T-helper 2 cell treated with Interferon-gamma antibody and Interleukin-4, amounts not matched to agents 5 μg/mL and 100 μg/mL, for 36 hours (primary cell): ENCODE measurements around the gene AFAP1.

Source experiments
- DNase-seq: peaks from one replicate; pipeline ENCODE4 v3.0.0; 2021; ENCODE audit warnings: low spot score
- H3K27ac Mint-ChIP-seq: one replicate; pipeline ENCODE4 v1.8.0; 2021; ENCODE audit warnings: mild to moderate bottlenecking, mixed read lengths
- H3K27me3 Mint-ChIP-seq: one replicate; pipeline ENCODE4 v1.8.0; 2021; ENCODE audit warnings: low read depth, mixed read lengths
- H3K36me3 Mint-ChIP-seq: one replicate; pipeline ENCODE4 v1.8.0; 2021; ENCODE audit warnings: low read depth, mixed read lengths
- H3K4me1 Mint-ChIP-seq: one replicate; pipeline ENCODE4 v1.8.0; 2021; ENCODE audit warnings: low read depth, mixed read lengths
- H3K4me3 Mint-ChIP-seq: one replicate; pipeline ENCODE4 v1.8.0; 2022; ENCODE audit warnings: mild to moderate bottlenecking, moderate library complexity, mixed read lengths
- H3K9me3 Mint-ChIP-seq: one replicate; pipeline ENCODE4 v1.8.0; 2021; ENCODE audit warnings: mixed read lengths

Gene AFAP1

GRCh38 chr4:7804756-7805385 lies 134.8 kb downstream of the AFAP1 start:
- Mint-ChIP-seq H3K4me1 (peaks cover 14% of the 10 kb centered on the region), H3K36me3 (peaks cover 4% of the 10 kb centered on the region), H3K27me3 (no peaks in the 10 kb centered on the region), H3K27ac (no peak overlapping the region), H3K4me3 (no peak overlapping the region), H3K9me3 (no peaks in the 10 kb centered on the region)
- no peak for DNase-seq

DNA sequence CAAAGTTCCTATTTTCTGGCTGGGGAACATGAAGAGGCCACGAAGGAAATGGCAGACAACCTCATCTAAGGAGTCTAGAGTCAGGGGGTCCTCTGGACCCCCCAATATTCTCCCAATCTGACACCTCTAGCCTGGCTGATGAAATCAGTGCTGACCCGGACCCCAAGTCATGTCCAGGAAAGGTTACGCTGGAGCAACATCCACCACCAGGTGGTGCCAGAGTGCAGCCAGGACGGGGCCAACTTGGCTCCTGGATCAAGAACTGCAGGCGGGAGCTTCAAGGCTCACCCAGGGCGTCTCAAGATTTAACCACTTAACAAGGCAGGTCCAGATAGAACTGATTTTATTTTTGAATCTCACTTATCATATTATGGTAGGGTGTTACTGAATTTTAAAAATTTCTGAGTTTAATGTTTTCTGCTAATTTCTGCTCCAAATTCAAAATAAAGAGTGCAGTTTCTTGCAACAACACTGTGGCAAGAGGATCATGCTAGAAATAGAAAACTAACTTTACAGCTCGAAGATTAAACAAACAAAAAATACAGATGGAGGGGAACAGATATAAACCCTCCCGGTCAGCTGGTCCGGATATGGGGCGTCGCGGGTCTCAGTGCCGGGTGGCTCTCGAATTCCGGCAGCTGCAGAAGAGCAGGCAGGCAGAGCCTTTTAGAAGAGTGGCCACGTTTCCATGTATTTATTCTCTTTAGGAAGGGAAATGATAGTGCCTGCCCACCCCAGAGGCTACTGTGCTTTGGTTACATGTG lies 135.5 kb downstream of the AFAP1 start:
- Mint-ChIP-seq H3K27ac (no peak overlapping the region), H3K4me3 (no peak overlapping the region), H3K36me3 (peaks cover 8% of the 10 kb centered on the region), H3K27me3 (no peaks in the 10 kb centered on the region), H3K4me1 (peaks cover 14% of the 10 kb centered on the region), H3K9me3 (no peaks in the 10 kb centered on the region)
- DNase-seq: peak; percentile 65

DNA sequence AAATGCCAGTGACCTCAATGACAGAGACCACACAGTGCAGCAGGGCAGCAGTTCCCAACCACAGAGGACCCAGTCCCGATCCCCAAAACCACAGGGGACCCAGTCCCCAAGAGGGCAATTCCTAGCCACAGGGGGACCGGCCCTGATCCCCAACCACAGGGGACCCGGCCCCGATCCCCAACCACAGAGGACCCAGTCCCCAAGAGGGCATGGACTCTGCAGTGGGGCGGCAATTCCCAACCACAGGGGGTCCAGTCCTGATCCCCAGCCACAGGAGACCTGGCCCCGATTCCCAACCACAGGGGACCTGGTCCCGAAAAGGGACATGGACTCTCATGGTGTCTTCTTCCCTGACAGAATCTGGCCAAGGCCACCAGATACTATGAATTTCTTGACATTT lies 136.3 kb downstream of the AFAP1 start:
- no peaks in the 10 kb centered on the region for H3K9me3 Mint-ChIP-seq
- no peak overlapping the region for H3K4me3 Mint-ChIP-seq
- peaks cover 11% of the 10 kb centered on the region for H3K4me1 Mint-ChIP-seq
- H3K27me3 Mint-ChIP-seq: no peaks in the 10 kb centered on the region
- DNase-seq: no peak
- peaks cover 9% of the 10 kb centered on the region for H3K36me3 Mint-ChIP-seq
- H3K27ac Mint-ChIP-seq: no peak overlapping the region

DNA sequence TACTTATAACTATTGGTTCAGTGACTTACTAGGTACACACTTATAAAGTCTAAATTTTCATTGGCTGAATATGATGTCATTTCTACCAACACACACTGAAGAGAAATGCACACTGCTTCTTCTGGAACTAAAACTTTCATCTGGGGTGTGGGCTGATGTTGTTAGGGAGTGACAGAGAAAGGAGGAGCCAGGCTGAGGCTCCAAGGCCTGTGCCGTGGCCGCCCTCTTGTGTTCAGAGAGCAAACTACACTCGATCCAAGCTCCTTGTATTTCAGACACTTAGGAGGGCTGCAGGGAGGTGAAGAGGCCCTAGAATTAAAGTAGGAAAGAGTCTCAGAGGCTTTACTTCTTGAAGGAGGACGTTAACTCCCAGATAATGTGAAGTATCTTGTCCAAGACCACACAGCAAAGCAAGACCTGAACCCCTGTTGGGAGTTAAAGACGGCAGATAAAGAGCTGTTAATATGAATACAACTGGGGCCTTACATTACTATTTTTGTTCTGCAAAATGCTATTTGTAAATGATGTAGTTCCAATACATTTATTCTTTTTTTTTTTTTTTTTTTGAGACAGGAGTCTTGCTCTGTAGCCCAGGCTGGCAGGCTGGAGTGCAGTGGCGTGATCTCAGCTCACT lies 137.5 kb downstream of the AFAP1 start:
- H3K4me1 Mint-ChIP-seq: peaks cover 11% of the 10 kb centered on the region
- no peak overlapping the region for H3K4me3 Mint-ChIP-seq
- H3K27ac Mint-ChIP-seq: peak overlapping the region; percentile 63
- H3K9me3 Mint-ChIP-seq: no peaks in the 10 kb centered on the region
- DNase-seq: peak; percentile 66
- no peaks in the 10 kb centered on the region for H3K27me3 Mint-ChIP-seq
- H3K36me3 Mint-ChIP-seq: peaks cover 8% of the 10 kb centered on the region

DNA sequence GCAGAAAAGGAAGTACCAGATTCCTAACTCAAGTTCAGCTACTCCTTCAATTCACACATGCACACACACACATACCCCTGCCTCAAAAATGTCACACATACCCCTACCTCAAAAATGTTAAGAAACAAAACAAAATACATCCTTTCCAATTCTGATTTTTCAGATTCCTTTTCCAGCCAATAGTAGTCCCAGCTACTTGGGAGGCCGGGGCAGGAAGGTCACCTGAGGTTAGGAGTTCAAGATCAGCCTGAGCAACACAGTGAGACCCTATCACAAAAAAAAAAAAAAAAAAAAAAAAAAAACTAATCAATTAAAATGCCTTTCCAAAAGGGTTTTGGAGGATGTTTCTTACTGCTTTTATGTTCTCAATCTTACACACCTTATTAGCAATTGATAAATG lies 138.0 kb downstream of the AFAP1 start:
- Mint-ChIP-seq H3K4me1 (peaks cover 11% of the 10 kb centered on the region), H3K36me3 (peaks cover 8% of the 10 kb centered on the region), H3K27ac (peak overlapping the region; percentile 63), H3K27me3 (no peaks in the 10 kb centered on the region), H3K9me3 (no peaks in the 10 kb centered on the region), H3K4me3 (no peak overlapping the region)
- DNase-seq: no peak

GRCh38 chr4:7801001-7801400 lies 138.7 kb downstream of the AFAP1 start:
- no peak for DNase-seq
- no peaks in the 10 kb centered on the region for H3K27me3 Mint-ChIP-seq
- H3K4me1 Mint-ChIP-seq: peaks cover 11% of the 10 kb centered on the region
- H3K36me3 Mint-ChIP-seq: peaks cover 8% of the 10 kb centered on the region
- H3K4me3 Mint-ChIP-seq: no peak overlapping the region
- H3K27ac Mint-ChIP-seq: no peak overlapping the region
- no peaks in the 10 kb centered on the region for H3K9me3 Mint-ChIP-seq

GRCh38 chr4:7800410-7800809 lies 139.3 kb downstream of the AFAP1 start:
- no peak overlapping the region for H3K4me3 Mint-ChIP-seq
- no peak for DNase-seq
- H3K27me3 Mint-ChIP-seq: no peaks in the 10 kb centered on the region
- peaks cover 11% of the 10 kb centered on the region for H3K4me1 Mint-ChIP-seq
- H3K9me3 Mint-ChIP-seq: no peaks in the 10 kb centered on the region
- peaks cover 8% of the 10 kb centered on the region for H3K36me3 Mint-ChIP-seq
- H3K27ac Mint-ChIP-seq: no peak overlapping the region

- no peak overlapping the region for H3K4me3 Mint-ChIP-seq
- peaks cover 11% of the 10 kb centered on the region for H3K4me1 Mint-ChIP-seq
- H3K27ac Mint-ChIP-seq: no peak overlapping the region
- no peaks in the 10 kb centered on the region for H3K9me3 Mint-ChIP-seq
- no peaks in the 10 kb centered on the region for H3K27me3 Mint-ChIP-seq
- H3K36me3 Mint-ChIP-seq: peaks cover 8% of the 10 kb centered on the region
- no peak for DNase-seq
Observed at GRCh38 chr4:7799736-7800135, 139.9 kb downstream of the AFAP1 start.

- H3K4me3 Mint-ChIP-seq: no peak overlapping the region
- no peak overlapping the region for H3K27ac Mint-ChIP-seq
- no peak for DNase-seq
- H3K9me3 Mint-ChIP-seq: no peaks in the 10 kb centered on the region
- peaks cover 8% of the 10 kb centered on the region for H3K36me3 Mint-ChIP-seq
- no peaks in the 10 kb centered on the region for H3K27me3 Mint-ChIP-seq
- peaks cover 11% of the 10 kb centered on the region for H3K4me1 Mint-ChIP-seq
Observed at GRCh38 chr4:7799306-7799705, 140.4 kb downstream of the AFAP1 start.

DNA sequence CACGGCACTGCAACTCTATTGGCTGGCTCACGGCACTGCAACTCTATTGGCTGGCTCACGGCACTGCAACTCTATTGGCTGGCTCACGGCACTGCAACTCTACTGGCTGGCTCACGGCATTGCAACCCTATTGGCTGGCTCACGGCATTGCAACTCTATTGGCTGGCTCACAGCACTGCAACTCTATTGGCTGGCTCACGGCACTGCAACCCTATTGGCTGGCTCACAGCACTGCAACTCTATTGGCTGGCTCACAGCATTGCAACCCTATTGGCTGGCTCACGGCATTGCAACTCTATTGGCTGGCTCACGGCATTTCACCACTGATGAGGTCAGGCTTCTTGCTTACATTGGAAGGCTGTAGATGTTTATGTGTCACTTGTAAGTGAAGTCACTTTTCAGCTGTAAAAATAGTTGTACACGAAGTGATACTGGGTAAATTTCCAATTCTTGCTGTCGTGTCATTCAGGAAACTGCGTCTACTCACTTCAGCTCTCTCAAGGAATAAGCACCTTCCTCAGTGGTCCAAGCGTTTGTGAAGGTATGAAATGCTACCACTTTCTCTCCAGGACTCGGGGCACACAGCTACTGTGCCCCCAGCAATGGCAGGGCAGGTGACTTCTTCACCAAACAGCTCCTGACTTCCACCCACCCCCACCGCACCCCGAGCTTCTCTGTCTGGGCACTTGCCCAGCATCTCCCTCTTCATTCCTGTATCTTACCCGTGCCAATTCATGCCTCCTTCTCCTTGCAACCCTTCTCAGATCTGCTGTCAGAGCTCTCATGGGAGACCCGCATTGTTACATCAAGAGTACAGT lies 141.3 kb downstream of the AFAP1 start:
- no peak for DNase-seq
- H3K4me1 Mint-ChIP-seq: peaks cover 5% of the 10 kb centered on the region
- H3K27me3 Mint-ChIP-seq: no peaks in the 10 kb centered on the region
- H3K27ac Mint-ChIP-seq: no peak overlapping the region
- H3K9me3 Mint-ChIP-seq: no peaks in the 10 kb centered on the region
- peaks cover 8% of the 10 kb centered on the region for H3K36me3 Mint-ChIP-seq
- no peak overlapping the region for H3K4me3 Mint-ChIP-seq

DNA sequence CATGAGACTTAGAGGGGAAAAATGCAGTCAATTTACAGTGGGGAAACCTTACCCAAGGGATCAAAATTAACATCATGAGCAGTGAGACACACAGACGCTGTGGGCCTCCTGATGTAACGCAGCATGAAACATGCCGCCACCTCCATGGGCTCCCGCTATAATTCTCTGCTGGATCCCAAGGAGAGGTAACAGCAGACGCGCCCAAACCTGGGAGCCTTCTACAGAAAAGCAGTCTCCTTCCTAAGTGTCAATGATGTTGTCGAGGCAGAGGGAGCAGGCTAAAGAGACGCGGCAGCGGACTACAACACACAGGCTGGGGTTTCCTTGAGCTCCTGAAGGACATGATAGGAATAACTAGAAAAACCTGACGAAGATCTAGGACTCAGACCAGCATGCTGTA lies 142.3 kb downstream of the AFAP1 start:
- Mint-ChIP-seq H3K4me1 (peaks cover 5% of the 10 kb centered on the region), H3K9me3 (no peaks in the 10 kb centered on the region), H3K27me3 (no peaks in the 10 kb centered on the region), H3K4me3 (no peak overlapping the region), H3K27ac (no peak overlapping the region), H3K36me3 (peaks cover 8% of the 10 kb centered on the region)
- no peak for DNase-seq

DNA sequence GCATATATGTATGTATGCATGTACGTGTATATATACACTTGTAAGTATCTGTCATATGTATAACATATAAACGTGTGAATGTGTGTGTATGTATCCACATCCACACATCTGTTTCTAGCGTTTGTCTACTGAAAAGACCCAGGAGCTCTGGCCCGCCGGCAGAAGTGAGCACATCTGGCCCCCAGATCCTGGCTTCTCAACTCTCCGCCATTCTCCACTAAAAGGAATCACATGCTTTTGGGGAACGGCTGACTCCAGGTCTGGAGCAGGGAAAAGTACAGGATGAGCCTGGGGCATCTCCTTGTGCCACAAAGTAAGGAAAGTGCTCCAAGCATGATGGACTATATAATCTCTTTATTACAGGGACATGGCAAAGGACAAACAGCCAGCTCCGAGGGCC lies 143.7 kb downstream of the AFAP1 start:
- H3K9me3 Mint-ChIP-seq: no peaks in the 10 kb centered on the region
- H3K36me3 Mint-ChIP-seq: peaks cover 8% of the 10 kb centered on the region

GRCh38 chr4:7793186-7793585 lies 146.5 kb downstream of the AFAP1 start:
- DNase-seq: no peak
- H3K36me3 Mint-ChIP-seq: no peaks in the 10 kb centered on the region
- no peak overlapping the region for H3K27ac Mint-ChIP-seq
- peaks cover 3% of the 10 kb centered on the region for H3K4me1 Mint-ChIP-seq
- H3K4me3 Mint-ChIP-seq: no peak overlapping the region
- no peaks in the 10 kb centered on the region for H3K27me3 Mint-ChIP-seq
- H3K9me3 Mint-ChIP-seq: no peaks in the 10 kb centered on the region

More for the DNA sequence above, 143.7 kb downstream of the AFAP1 start:
- no peak for DNase-seq
- no peaks in the 10 kb centered on the region for H3K27me3 Mint-ChIP-seq
- H3K4me1 Mint-ChIP-seq: peaks cover 3% of the 10 kb centered on the region
- H3K4me3 Mint-ChIP-seq: no peak overlapping the region
- no peak overlapping the region for H3K27ac Mint-ChIP-seq

DNA sequence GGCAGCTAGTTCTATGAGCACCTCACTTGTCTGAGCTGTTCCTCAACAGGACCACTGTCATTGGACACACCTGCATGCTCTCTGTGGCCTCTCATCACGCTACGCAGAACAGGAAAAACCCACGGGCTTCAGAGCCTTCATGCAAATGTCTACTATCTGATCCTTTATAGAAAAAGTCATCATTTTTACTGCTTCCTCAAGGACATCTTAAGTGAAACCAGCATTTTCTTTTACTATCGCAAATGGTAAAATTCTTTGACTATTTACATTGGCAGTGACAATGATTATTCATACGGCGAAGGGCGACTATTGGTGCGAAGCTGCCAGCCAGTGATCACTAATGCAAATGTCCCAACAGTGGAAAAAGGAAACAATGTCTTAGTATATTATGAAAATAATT lies 147.0 kb downstream of the AFAP1 start:
- H3K4me3 Mint-ChIP-seq: no peak overlapping the region
- no peaks in the 10 kb centered on the region for H3K9me3 Mint-ChIP-seq
- H3K27ac Mint-ChIP-seq: no peak overlapping the region
- no peaks in the 10 kb centered on the region for H3K27me3 Mint-ChIP-seq
- no peak for DNase-seq
- no peaks in the 10 kb centered on the region for H3K36me3 Mint-ChIP-seq
- H3K4me1 Mint-ChIP-seq: peaks cover 3% of the 10 kb centered on the region
